ENCODE measurements around the gene TEX38.

DNA sequence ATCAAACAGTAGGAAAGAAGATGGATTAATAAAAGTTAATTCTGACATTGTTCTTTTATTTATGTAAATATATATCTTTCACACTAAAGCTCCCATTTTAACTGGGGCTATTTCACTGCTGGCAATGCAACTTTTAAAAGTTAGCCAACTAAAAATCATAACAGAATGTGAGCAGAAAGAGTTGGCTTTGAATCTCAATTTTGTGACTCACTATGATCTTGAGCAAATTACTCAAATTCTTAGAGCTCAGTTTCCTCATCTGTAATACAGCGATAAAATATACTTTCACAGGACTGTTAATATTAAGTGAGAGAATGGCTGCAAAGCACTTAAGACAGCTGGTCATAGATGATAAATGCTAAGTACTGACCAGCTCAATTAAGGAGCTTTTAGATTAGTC lies 36.5 kb downstream of the TEX38 start:
- TF ChIP-seq POLR2AphosphoS5 (IDR thresholded peaks at IDR 0.05; ENCODE audit: low read length) (no peak), POLR2A (IDR thresholded peaks at IDR 0.05; ENCODE audit: low read depth, low read length) (no peak), KLF5 (IDR thresholded peaks at IDR 0.05; ENCODE audit: partially characterized antibody) (no peak), BRCA1 (IDR thresholded peaks at IDR 0.05; ENCODE audit: low read depth, low read length) (no peak), SMARCA5 (IDR thresholded peaks at IDR 0.05) (no peak), EZH2 (IDR thresholded peaks at IDR 0.05; ENCODE audit: borderline replicate concordance, control insufficient read depth, low read depth, low read length) (no peak), PML (IDR thresholded peaks at IDR 0.05; ENCODE audit: low read length) (no peak), CTCF (IDR thresholded peaks at IDR 0.05 in 2 of 3, conservative IDR thresholded peaks at IDR 0.05 in 1 of 3; ENCODE audit: control insufficient read depth in 2 of 3, extremely low read depth in 1 of 3, insufficient read depth in 1 of 3, low read depth in 3 of 3, low read length in 3 of 3) (no peak), GABPA (IDR thresholded peaks at IDR 0.05; ENCODE audit: low read depth) (no peak), ELK1 (IDR thresholded peaks at IDR 0.05; ENCODE audit: low read depth, low read length) (no peak), TCF12 (IDR thresholded peaks at IDR 0.05; ENCODE audit: low read depth, low read length) (no peak), YY1 (IDR thresholded peaks at IDR 0.05; ENCODE audit: low read depth, low read length) (no peak)
- TF ChIP-seq, protein P1, sequence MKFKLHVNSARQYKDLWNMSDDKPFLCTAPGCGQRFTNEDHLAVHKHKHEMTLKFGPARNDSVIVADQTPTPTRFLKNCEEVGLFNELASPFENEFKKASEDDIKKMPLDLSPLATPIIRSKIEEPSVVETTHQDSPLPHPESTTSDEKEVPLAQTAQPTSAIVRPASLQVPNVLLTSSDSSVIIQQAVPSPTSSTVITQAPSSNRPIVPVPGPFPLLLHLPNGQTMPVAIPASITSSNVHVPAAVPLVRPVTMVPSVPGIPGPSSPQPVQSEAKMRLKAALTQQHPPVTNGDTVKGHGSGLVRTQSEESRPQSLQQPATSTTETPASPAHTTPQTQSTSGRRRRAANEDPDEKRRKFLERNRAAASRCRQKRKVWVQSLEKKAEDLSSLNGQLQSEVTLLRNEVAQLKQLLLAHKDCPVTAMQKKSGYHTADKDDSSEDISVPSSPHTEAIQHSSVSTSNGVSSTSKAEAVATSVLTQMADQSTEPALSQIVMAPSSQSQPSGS (IDR thresholded peaks at IDR 0.05; ENCODE audit: low read length): no peak
- TF ChIP-seq, protein P2, sequence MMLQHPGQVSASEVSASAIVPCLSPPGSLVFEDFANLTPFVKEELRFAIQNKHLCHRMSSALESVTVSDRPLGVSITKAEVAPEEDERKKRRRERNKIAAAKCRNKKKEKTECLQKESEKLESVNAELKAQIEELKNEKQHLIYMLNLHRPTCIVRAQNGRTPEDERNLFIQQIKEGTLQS (IDR thresholded peaks at IDR 0.05; ENCODE audit: borderline replicate concordance, extremely low read depth, low read depth, low read length): no peak

All from GM12878 (cell line).